ENCODE measurements around the gene CNTN5. TPM values are rescaled to one million over a fixed set of nuclear protein-coding genes. Genes with fewer than 3 reads are reported as not detected.

The CNTN5 gene
- total RNA-seq, 4 donors from 2014 or later, result 0.16 TPM; not detected in 3

DNA sequence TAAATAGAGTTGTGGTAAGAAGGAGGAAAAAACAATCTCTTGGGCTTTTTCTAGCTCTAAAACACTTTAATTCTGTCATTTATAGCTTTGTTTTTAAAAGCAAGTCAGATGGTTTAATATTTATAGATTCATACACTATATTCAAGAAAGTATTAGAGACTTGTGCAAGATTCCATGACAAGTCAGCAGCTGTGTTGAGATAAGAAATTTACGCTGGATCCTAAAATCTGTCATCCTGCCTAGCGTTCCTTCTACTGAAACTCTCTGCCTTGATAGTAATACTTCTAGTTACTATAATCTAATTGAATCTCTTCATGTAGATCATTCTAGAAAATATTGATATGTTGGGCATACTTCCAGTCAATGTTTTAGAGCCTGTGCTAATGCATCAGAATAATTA, 721.8 kb downstream of the CNTN5 start:
- no peak overlapping the region for H3K27ac ChIP-seq
- intact Hi-C loops (cut with DNase I; ENCODE audit: low total_unique reads), result no loop called here
- no peak overlapping the region for H3K4me3 ChIP-seq
- H3K9me3 ChIP-seq, result no peaks in the 10 kb centered on the region
- ATAC-seq (no peak), DNase-seq (no peak)
- no peak for TF ChIP-seq CTCF (IDR thresholded peaks at IDR 0.05 in 4 of 5, conservative IDR thresholded peaks at IDR 0.05 in 1 of 5)
- no peak for TF ChIP-seq POLR2A (IDR thresholded peaks at IDR 0.05)
- H3K27me3 ChIP-seq, result no peaks in the 10 kb centered on the region
- no peaks in the 10 kb centered on the region for H3K36me3 ChIP-seq
- no peaks in the 10 kb centered on the region for H3K4me1 ChIP-seq
- in situ Hi-C loops (cut with MboI; ENCODE audit: low sequenced_read_pairs in 4 of 4), result no loop called here

DNA sequence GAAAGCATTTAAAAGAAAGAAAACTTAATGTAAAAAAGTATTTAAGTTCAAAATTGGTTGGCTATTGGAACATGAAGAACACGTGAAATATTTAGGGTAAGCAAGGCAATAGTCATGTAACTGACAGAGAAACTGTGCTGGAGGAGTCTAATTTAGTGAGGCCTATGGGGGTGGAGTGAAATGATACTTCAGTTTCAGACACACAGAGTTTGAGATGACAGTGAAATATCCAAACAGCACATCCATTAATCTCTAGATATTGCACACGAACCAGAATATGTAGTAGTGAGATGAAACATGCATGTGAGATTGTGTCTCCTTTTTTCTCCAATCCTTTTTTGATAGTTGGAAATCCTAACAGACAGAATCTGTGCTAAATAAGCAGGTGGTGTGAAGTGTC, 739.0 kb downstream of the CNTN5 start:
- ATAC-seq, result no peak
- no peak overlapping the region for H3K27ac ChIP-seq
- H3K9me3 ChIP-seq, result no peaks in the 10 kb centered on the region
- H3K36me3 ChIP-seq, result no peaks in the 10 kb centered on the region
- in situ Hi-C loops (cut with MboI; ENCODE audit: low sequenced_read_pairs in 4 of 4) (no loop called here), intact Hi-C loops (cut with DNase I; ENCODE audit: low total_unique reads) (no loop called here)
- H3K4me1 ChIP-seq, result no peaks in the 10 kb centered on the region
- no peak for TF ChIP-seq CTCF (IDR thresholded peaks at IDR 0.05 in 4 of 5, conservative IDR thresholded peaks at IDR 0.05 in 1 of 5)
- no peak for TF ChIP-seq POLR2A (IDR thresholded peaks at IDR 0.05)
- DNase-seq, result no peak
- no peak overlapping the region for H3K4me3 ChIP-seq
- no peaks in the 10 kb centered on the region for H3K27me3 ChIP-seq

DNA sequence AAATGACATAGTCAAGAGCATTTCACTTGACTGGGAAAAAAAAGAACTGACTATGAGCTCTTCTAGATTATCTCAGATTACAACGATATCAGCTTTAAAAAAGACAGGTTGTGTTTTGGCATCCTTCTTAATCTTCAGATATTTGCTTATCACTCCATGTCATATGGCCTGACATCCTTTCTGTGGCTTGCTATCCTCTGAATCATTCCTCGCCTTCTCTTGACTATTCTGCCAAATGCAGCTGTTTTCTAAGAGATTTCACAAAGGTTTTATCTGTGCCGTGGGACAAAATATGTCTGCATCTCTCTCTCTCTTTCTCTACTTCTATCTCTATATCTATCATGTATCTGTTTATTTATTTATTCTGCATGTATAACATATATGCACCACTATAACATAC, 746.1 kb downstream of the CNTN5 start:
- Histone ChIP-seq H3K4me3 (no peak overlapping the region), H3K9me3 (no peaks in the 10 kb centered on the region), H3K27ac (no peak overlapping the region), H3K27me3 (no peaks in the 10 kb centered on the region), H3K36me3 (no peaks in the 10 kb centered on the region), H3K4me1 (no peaks in the 10 kb centered on the region)
- intact Hi-C loops (cut with DNase I; ENCODE audit: low total_unique reads) (no loop called here), in situ Hi-C loops (cut with MboI; ENCODE audit: low sequenced_read_pairs in 4 of 4) (no loop called here)
- ATAC-seq (no peak), DNase-seq (no peak)
- no peak for TF ChIP-seq POLR2A (IDR thresholded peaks at IDR 0.05)
- TF ChIP-seq CTCF (IDR thresholded peaks at IDR 0.05 in 4 of 5, conservative IDR thresholded peaks at IDR 0.05 in 1 of 5), result no peak

- Histone ChIP-seq H3K4me3 (no peak overlapping the region), H3K36me3 (no peaks in the 10 kb centered on the region), H3K4me1 (no peaks in the 10 kb centered on the region), H3K27me3 (no peaks in the 10 kb centered on the region), H3K9me3 (no peaks in the 10 kb centered on the region), H3K27ac (no peak overlapping the region)
- intact Hi-C loops (cut with DNase I; ENCODE audit: low total_unique reads) (no loop called here), in situ Hi-C loops (cut with MboI; ENCODE audit: low sequenced_read_pairs in 4 of 4) (no loop called here)
- ATAC-seq (no peak), DNase-seq (no peak)
- TF ChIP-seq POLR2A (IDR thresholded peaks at IDR 0.05) (no peak), CTCF (IDR thresholded peaks at IDR 0.05 in 4 of 5, conservative IDR thresholded peaks at IDR 0.05 in 1 of 5) (no peak)
Measured at GRCh38 chr11:99773646-99774045, 752.9 kb downstream of the CNTN5 start.

DNA sequence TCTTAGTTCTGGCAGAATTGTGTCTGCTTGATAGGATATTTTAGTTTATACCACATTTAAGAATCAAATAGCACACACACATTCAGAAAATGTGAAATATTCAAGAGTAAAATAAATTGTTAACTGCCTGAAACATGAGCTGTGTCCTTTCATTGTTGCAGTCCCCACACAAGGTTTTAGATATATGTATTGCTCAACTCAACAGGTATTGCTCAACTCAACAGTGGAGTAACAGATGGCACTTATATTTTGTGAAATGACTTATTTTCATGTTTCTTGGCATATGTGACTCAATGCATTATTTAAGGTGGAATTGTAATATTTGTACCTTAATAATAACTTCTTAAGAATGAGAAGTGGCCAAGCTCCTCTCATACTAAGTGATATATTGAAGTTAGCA, 760.3 kb downstream of the CNTN5 start:
- intact Hi-C loops (cut with DNase I; ENCODE audit: low total_unique reads) (no loop called here), in situ Hi-C loops (cut with MboI; ENCODE audit: low sequenced_read_pairs in 4 of 4) (no loop called here)
- TF ChIP-seq CTCF (IDR thresholded peaks at IDR 0.05 in 4 of 5, conservative IDR thresholded peaks at IDR 0.05 in 1 of 5), result no peak
- no peak for TF ChIP-seq POLR2A (IDR thresholded peaks at IDR 0.05)
- ATAC-seq, result no peak
- H3K4me3 ChIP-seq, result no peak overlapping the region
- no peaks in the 10 kb centered on the region for H3K9me3 ChIP-seq
- no peaks in the 10 kb centered on the region for H3K36me3 ChIP-seq
- no peaks in the 10 kb centered on the region for H3K4me1 ChIP-seq
- DNase-seq, result no peak
- H3K27ac ChIP-seq, result no peak overlapping the region
- H3K27me3 ChIP-seq, result no peaks in the 10 kb centered on the region

All from gastrocnemius medialis (tissue), 4 donors.